RKO (cell line): Measurements from ENCODE around the gene TENM3.
A peak's percentile ranks its signal among the peaks of the same experiment; 100 is the strongest.

Source experiments
- DNase-seq: peaks from one replicate; pipeline ENCODE4 v3.0.0-alpha.2; 2016; ENCODE audit warnings: low spot score

Gene TENM3

DNA sequence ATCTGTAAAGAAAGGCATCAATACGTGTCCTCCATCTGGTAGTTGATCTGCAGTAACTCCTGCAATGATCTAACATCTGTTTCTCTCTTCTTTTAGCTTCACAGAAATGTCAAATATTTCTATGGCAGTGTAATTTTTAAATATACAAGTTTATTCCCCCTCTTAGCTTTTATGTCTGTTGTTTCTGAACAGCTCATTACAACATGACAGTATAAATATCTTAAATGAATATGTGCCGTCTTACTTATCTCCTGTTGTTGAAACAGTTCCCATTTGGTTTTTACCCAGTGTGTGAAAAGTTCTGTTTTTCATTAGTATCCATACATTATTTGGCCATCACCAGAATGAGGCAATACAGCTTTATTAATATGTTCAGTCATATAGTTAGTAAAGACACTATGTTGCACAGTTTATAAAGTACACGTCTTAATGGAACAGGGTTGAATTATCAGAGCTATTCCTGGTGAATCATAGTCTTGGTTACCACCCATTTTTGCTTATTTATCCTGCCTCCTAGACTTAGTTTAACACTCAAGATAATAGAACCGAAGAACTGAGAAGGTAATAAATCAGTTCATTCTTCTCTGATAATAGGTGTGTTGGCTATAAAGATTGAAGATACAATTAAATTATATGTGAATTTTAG, 321.6 kb downstream of the TENM3 start:
- DNase-seq, result no peak

DNA sequence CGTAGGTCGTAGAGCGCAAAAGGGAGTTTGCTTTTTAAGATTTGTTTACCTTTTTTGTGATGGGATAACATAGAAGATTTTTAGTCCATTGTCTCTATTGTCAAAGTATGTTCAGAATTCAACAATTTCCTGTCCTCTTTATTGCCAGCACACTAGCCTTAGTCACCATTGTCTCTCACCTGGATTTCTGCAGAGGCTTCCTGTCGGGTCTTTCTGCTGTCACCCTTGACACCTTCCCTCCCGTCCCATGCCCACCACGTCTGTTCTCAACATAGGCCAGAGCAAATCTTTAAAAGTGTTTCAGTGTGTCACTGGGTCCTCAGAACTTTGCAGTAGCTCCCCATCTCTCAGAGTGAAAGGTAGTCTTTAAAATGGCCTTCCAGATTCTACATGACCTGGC, 323.9 kb downstream of the TENM3 start:
- no peak for DNase-seq

DNA sequence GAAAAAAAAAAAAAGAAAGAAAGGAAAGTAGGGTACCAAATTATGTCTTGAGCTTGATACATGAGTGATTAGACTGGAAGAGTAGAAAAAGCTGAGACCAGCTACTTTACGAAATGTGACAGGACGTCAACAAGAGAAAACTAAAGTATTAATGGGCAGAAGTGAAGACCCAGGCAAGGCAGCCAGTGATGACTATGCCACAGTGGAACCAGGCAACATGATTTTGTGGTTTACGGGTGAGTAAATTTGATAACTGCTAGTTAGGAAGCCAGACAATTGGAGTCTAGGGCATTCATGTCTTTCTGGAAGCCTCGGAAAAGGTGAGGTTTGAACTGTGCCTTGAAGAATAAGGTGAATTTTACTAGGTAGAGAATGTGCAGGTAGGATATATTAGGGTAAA, 326.4 kb downstream of the TENM3 start:
- no peak for DNase-seq

DNA sequence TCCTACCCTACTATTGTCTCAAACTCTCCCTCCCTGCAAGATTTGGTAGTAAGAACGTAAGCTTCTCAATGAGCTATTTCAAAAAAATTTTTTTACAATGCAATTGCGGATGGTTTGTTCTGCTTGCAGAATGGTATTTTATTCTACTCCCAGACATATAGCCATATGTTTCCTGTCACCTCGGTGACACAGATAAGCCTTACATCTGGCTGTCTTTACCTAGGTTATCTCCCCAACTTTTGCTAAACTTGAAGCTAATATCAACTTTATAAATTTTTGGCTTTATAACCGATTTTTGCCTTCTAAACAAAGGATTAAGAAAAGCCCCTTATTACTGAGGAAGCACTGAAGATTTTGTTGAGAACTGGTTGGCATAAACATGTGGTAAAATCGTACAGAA, 331.5 kb downstream of the TENM3 start:
- no peak for DNase-seq

DNA sequence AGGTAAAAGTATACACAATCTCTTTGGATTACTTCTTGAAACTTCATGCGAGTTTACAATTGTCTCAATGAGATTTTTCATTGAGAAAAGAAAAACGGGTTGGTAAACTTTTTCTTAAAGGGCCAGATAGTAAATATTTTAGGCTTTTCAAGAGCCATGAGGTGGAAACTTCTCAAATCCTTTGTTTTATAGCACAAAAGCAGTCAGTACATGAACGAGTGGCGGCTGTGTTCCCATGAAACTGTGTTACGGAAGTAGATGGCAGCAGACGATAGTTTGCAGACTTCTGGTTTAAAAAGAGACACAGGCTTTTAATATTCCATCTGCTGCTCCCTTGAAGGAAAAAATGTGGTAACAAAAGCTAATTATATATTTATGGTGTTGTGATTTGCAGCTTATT, 332.0 kb downstream of the TENM3 start:
- DNase-seq, result no peak

DNA sequence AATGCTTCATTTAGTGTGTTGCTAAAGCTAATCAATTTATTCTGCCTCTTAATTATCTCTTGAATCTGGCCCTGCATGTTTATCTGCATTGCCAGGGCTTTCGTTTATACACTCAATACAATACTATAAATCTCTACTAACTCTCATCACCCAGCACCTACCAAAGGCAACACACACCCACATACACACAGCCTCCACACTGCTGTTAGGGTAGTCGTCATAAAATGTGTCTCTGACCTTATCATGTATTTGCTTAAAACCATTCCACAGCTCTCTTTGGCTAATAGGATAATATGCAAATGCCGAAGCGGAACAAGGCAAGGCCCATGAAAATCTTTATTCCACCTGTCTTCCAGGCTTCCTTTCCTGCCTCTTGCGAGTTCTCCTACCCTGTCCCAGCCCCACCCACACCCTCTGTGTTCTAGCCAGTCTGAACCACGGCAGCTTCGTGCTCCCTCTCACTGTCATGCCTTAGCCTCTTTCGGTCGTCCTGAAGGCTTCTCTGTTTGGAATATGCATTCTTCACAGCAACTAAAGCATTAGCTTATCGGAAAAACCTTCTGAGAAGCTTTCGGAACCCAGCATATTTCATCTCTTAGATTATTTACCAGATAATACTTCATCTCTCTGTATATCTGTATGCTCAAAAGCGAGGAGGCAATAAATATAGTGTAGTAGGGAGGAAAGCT, 333.5 kb downstream of the TENM3 start:
- no peak for DNase-seq

DNA sequence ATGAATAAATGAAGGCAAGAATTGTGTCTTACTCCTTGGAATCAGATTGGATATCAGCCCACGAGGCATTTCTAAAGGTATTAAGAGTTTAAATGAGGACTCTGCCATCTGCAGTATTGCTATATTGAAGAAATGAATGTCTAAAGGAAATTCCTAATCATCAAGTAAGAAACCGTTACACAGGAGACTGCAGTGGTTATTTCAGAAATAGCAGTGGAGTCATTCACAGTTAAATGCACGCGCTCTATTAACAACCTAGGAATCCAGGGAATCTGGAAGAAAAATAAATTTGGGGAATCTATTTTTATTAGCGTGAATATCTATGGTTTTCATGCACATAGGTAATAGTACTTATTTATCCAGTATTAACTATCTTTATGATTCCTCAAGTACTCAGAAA, 334.2 kb downstream of the TENM3 start:
- DNase-seq, result no peak

DNA sequence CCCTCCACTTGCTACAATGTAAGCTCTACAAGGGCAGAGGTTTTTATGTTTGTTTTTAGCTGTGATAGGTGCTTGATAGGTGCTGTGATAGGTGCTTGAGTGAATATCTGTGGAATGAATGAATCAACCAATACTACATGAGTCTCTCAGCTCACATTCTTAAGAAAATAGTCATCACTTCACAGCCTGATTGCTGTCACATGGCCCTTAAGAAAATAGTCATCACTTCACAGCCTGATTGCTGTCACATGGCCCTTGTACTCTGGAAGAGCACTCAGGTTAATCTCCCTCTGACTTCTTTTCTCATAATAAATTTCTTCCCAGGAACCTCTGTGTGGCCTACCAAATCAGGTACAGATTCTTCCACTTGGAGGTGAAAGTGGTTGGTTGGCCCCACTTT, 335.2 kb downstream of the TENM3 start:
- DNase-seq, result peak; percentile 88

DNA sequence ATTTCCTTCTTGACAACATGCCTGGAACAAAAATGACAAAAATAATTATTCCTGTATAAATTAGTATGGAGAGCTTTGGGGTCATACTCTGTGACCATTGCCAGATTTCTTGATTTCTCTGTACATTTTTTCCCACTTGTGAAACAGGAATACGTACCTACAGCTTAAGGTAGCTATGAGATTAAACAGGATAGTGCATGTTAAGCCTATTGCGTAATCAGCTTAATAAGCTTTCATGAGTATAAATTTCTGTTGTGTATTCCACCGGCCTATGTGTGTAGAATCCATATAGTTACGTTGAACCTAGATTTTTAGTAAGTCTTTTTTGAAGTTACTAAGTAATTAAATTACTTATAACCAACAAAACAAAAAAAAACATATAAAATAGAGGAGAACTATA, 339.0 kb downstream of the TENM3 start:
- no peak for DNase-seq

DNA sequence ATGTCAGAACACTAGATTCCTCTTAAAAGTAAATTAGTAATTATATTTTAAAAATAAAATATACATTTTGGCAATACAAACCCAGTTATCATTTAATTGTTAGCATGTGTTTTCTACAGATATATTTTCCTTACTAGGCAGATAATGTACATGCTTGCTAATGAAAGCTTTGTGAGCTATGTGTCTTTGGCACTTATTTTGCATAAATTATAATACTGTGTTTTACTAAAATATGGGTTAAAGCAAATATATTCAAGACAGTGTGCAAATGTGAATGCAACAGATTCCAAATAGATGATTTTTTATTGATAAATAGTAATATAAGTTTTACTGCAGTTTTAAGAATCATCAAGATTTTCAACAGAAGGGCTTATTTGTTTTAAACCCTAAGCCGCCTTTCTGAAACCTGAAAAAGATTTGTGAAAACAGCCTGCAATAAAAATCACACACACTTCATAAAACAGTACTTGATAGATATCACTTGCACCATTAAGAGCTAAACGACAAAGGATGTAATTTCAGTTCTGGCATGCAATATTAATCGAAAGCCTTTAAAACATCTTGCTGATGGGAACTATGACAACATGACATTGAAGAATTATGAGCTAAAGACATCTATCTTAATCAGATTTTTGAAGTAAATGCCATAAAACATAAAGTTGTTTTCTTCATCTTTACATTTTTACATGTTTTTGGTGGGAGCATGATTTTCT, 340.7 kb downstream of the TENM3 start:
- DNase-seq, result no peak

DNA sequence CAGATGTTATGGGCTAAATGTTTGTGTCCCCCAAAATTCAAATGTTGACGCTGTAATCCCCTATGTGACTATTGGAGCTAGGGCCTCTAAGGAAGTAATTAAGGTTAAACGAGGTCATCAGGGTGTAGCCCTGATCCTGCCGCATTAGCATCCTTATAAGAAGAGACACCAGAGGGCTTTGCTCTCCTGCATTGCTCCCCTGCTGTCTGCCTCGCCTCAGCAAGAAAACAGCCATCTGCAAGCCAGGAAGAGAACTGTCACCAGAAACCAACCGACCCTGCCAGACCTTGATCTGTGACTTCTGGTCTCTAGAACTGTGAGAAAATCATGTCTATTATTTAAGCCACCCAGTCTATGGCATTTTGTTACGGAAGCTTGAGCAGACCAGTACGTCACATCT, 342.1 kb downstream of the TENM3 start:
- DNase-seq, result no peak

DNA sequence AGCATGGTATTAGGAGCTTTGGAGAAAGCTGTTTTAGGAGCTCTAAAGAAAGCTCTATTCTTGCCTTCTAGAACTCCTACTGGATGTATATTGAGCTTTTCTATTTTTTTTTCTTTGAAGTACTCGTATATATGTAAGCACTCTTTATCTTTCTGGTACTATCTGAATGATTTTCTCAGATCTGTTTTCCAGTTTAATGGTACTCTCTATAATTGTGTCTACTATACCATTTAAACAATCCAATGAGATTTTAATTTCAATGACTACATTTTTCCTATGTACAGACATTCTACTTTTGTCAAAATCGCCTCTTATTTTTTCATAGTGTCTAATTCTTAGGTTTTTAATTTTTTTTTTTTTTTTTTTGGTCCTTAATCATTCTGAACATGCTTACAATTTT, 345.9 kb downstream of the TENM3 start:
- no peak for DNase-seq

DNA sequence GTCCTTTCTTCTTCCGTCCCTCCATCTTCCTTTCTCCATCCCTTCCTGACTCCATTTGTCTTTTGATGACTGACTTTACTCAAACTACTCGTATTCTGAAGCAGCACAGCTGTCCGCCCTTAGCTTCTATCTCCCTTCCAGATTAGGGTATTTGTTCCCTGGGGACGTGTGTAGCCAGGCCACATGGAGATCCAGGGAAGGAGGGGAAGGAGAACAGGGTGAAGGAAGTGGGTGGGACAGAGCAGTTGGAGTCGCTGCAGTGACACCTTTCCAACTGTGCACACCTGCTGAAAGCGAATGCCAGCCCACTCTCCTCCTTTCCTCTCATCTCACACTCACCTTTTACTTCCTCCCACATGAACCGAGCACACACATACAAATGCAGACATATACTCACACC, 350.2 kb downstream of the TENM3 start:
- no peak for DNase-seq

DNA sequence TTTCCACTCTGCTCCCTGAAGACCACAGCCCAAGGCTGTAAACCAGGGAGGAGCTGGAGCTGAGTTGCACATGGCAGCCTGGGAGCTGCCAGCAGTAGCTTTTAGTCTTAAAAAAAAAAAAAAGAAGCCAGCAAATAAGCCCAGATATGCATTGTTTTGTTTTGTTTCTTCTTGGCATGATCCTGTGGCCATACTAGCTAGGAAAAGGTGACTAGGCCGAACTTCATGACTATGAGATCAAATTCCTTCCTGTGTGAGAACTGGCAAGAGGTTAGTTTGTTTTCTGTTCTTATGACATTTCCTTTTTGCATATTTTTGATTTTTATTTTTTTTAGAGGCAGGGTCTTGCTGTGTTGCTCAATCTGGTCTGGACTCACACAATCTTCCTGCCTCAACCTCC, 350.7 kb downstream of the TENM3 start:
- no peak for DNase-seq

DNA sequence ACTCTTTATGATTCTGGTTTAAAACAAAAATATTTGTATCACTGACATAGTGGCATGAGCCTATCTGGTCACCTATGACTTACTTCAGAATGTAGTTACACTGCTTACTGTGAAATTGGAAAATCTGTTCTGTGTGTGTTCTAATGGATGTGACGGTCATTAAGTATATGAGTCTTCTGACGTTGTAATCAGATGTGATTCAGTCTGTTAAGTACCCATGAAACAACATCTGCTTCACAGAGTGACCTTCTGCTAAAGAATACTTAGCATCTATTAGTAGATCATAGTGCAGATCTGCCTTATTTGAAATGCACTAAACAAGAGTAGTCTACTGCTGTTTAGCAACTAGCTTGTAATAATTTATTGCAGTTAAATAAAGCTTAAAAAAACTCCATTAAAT, 356.9 kb downstream of the TENM3 start:
- DNase-seq, result no peak

DNA sequence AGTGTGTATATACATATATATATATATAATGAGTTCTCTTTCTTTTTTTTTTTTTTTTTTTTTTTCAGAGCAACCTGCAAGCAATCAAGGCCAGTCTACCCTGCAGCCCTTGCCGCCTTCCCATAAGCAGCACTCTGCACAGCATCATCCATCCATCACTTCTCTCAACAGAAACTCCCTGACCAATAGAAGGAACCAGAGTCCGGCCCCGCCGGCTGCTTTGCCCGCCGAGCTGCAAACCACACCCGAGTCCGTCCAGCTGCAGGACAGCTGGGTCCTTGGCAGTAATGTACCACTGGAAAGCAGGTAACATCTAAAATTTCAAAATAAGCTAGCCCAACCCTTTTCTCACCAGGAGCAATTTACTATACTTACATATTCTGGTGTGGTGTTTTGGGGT, 357.7 kb downstream of the TENM3 start:
- no peak for DNase-seq

DNA sequence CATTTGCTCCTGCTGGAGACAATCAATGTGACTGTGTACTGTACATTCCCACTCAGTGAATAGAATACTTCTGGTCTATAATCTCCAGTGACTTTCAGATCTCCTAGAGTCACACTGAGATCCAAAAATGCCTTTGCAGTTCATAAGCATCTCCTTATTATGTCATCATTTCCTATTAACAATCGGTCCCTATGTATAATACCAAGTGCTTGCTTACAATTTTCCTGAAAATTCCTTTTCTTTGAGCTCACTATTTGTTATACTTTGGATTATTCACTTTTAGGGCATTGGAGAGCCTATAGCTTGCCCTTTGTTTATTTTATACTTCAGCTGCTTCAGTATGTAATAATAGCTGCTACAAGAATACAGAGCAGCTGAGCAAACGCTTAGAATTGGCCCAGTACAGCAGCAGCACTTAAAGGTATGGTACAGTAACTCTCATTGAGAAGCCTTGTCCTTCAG, 361.0 kb downstream of the TENM3 start:
- DNase-seq, result no peak

DNA sequence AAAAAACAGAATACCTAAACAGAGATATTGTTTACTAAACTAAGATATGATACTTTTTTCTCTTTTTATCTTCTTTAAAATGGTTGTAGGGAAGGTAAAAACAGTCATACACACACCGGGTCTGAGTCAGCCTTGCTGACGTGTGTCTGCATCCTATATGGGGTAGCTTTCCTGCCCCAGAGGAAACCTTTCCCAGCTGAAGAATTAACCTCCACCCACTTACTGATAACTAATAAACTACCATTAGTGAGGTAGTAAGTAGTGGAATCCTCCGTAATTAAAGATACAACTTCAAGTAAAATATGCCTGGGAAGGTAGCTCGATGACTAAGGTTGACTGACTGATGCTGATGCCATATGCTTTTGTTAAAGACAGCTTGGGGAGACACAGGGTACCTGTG, 361.8 kb downstream of the TENM3 start:
- no peak for DNase-seq

DNA sequence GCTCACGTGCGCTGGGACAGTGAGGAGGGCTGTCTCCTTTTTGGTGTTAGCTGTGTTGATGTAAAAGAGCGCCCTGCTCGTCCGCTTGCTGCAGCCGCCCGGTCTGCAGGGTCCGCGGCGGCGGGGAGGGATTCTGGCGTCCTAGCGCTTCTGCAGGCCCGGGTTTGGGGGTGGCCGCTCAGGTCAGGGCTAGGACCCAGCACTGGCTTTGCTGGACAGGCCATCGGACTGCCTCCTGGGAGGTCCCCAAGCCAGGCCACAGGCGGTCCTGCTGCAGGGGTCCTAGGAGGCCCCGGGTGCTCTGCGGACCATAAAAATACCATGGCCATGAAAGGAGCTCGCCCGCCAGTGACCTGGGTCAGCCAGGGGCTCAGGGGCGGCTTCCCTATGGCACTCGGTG, 365.3 kb downstream of the TENM3 start:
- DNase-seq, result no peak

DNA sequence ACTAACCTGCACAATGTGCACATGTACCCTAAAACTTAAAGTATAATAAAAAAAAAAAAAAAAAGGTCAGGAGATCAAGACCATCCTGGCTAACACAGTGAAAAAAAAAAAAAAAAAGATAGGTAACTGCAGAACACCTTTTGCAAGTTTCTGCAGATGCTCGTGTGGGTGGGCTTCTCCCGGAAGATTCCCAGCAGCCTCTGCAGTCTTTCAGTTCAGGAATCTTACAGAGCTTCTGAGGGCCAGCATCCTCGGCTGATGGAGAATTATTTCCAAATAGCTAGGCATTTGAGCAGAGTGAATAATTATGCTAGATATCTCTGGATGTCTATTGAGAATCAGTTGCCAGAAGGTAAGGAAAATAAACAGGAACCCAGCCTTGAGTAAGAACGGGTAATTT, 373.3 kb downstream of the TENM3 start:
- no peak for DNase-seq

DNA sequence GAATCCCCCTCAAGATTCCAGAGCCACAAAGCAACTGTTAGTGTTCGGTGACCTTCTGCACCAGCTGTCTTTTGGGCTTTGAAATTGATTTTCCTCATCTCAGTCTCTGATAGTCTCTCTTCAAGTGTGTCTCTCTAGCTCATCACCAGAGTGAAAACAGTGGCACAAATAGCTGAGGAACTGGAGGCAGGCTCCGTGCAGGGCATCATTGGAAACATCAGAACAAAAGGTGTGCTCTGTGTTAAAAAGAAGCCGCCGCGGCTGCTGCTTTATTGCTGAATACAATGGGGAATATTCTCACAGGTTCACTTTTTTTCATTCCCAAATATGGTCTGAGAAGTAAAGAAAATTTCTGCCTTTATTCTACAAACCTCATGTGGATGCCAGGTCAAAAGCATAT, 376.5 kb downstream of the TENM3 start:
- no peak for DNase-seq

DNA sequence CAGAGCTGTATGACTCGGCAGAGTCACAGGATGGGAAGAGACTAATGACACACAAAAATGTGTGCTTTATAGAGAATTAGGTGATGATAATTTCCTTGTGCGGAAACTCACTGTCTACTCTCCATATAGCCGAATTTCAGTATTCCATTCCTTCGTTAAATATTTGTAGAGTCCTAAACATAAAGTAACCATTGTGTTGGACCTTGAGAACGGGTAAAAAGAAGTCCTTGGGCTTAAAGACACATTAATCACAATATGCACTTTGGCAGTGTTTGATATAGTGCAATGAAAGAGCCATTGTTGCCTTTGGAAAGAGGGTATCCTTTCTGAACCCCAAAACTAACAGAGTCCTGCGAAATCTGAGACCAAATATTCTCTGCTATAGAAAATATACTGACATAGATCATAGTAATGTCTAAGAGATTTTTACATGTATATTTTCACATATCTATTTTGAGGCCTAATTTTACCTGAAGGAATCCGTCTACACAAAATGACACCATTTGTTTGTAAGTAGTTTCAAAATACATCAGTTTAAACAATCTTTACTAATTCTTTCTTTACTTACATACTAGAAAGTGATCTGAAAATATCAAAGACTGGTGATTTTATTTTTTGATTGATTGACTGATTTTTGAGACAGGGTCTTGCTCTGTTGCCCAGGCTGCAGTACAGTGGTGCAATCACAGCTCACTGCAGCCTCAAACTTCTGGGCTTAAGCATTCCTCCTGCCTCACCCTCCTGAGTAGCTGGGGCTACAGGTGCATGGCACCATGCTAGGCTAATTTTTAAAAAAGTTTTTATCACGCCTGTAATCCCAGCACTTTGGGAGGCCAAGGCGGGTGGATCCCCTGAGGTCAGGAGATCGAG, 377.1 kb downstream of the TENM3 start:
- DNase-seq, result no peak

DNA sequence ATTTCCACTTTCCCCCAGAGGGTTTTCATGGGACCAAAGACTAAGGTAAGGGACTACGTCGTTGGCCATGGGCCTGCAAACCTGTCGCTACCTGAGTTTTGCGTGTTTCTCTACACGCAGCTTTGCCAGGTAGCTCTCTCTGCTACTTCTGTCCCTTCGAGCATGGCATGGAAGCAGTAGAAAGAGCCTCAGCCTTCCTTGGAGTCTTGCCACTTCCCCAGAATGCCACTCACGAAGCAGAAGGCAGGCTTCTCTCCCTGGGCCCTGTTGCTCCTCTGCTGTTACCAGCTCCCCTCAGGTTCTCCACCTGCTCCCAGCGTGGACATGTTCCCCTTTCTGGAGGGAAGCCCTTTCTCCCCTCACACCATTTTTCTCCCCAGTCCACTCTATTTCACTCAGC, 381.1 kb downstream of the TENM3 start:
- DNase-seq, result no peak
